GM18526 (cell line): ENCODE data around the gene OTOGL.

ENCODE experiments used
- POLR2A ChIP-seq: IDR thresholded peaks from 3 replicates; pipeline ENCODE4 v1.6.1; 2011; ENCODE audit not compliant: insufficient read length; ENCODE audit errors: extremely low read depth

OTOGL gene

GRCh38 chr12:80195074-80195726 lies 95.9 kb downstream of the OTOGL start:
- no peak for TF ChIP-seq POLR2A

GRCh38 chr12:80195737-80196136 lies 96.4 kb downstream of the OTOGL start:
- TF ChIP-seq POLR2A = no peak

GRCh38 chr12:80196419-80196818 lies 97.1 kb downstream of the OTOGL start:
- no peak for TF ChIP-seq POLR2A

DNA sequence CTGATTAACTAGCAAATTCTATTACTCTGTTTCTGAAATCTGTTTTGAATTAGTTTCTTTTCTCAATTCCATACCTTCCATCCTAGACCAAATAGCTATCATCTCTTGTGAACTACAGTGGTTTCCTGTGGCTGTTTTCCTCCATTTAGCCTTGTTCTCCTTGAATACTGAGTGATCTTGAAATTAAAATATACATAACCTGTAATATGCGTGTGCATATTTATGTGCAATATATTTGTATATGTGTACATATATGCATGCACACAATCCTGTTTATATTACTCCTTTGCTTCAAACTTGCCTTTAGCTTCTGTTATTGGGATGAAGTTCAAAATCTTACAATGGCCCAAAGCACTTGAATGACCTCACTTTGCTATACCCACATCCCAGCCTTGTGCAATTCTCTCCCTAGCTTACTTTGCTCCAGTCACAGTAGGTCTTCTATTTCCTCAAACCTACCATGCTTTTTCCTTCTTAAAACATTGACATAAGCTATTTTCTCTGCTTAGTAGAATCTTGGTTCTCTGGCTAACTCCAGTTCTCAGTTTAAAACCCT lies 99.5 kb downstream of the OTOGL start:
- no peak for TF ChIP-seq POLR2A

GRCh38 chr12:80199931-80200330 lies 100.6 kb downstream of the OTOGL start:
- no peak for TF ChIP-seq POLR2A

DNA sequence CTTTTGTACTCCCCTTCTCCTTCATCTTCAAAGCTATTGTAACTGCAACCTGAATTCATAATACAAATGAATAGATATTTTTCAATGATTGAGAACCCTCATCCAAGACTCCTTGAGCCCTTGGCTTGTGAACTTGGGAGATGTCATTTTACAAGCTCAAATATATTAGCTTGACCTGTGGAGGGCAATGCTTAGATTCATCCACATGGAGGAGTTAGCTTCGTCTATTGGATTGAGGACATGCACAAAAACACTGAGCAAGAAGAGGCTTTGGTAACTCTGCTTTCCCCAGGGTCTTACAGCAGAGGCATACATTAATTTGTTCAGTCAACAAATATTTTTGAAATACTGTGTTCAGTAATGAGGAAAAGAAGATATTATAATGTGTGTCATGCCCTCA lies 101.1 kb downstream of the OTOGL start:
- TF ChIP-seq POLR2A = no peak

DNA sequence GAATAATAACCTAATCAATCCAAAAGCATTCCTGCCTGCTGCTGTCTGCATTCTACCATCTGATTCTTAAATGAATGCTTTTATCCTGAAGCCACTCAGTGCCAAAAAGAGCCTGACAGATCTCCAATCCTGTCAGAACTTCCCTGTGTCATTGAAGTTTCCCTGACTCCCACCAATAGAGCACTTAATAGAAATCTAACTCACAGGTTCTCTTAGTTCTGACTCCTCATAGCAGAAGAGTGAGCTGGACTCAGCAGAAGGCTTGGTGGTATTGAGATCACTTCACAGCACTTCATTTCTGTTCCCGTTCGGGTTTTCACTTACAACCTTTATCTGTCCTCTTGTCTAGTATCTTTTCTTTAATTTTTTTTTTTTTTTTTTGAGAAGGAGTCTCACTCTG lies 102.6 kb downstream of the OTOGL start:
- TF ChIP-seq POLR2A = no peak

- no peak for TF ChIP-seq POLR2A
Measured at GRCh38 chr12:80205960-80206359, 106.6 kb downstream of the OTOGL start.

GRCh38 chr12:80208071-80208470 lies 108.7 kb downstream of the OTOGL start:
- TF ChIP-seq POLR2A = no peak

GRCh38 chr12:80211671-80212070 lies 112.3 kb downstream of the OTOGL start:
- TF ChIP-seq POLR2A = no peak

DNA sequence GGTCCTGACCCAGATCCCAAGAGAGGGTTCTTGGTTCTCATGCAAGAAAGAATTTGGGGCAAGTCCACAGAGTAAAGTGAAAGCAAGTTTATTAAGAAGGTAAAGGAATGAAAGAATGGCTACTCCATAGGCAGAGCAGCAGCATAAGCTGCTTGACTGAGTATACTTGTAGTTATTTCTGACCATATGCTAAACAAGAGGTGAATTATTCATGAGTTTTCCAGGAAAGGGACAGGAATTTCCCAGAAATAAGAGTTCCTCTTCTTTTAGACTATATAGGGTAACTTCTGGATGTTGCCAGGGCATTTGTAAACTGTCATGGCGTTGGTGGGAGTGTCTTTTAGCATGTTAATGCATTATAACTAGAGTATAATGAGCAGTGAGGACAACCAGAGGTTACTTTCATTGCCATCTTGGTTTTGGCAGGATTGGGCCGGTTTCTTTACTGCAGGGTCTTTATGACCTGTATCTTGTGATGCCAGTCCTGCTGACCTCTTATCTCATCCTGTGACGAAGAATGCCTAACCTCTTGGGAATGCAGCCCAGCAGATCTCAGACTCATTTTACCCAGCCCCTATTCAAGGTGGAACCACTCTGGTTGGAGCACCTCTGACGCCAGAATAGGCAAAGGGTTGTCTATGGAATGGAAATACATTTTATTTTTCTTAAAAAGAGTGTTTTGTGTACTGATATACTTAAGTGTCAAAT lies 113.8 kb downstream of the OTOGL start:
- no peak for TF ChIP-seq POLR2A

DNA sequence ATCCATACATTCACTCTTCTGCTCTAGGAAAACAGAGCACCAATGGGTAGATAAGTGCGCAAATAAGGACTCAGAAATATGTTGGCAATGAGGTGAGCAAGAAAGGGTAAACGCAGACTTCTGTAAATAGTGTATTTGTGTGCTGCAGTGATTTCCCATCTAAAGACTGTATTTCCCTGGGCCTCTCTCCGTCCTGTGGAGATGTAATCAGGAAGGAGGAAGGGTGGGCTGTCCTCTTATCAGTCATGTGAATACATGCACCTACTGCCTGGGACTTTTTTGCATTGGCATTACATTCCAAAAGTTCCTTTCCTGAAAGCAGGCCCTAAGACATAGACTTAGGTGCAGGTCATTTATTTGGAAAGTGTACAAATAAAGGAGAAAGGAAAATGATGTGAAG lies 114.5 kb downstream of the OTOGL start:
- TF ChIP-seq POLR2A = no peak

DNA sequence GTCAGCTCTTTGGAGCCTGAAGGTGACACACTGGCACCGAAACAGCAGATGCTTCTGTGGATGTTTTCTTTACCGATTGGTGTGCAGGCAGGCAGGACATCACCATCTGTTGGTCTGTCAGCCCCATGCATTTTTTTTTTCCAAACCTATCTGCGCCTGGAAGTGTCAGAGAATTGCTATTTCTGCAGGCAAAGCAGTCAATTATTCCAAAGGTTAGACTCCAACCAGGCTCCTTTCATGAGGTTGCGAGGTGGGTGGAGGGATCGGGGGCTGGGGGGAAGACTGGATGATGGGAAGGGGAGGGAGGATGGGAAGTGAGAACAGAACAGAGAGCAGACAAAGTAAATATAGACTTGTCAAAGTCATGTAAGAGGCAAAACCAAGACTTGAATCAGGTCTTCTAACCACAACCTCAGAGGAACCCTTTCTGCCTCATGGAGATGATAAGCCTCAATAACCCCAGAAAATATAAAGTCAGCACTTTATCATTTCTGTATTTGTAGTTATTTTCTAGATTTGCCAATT lies 117.7 kb downstream of the OTOGL start:
- no peak for TF ChIP-seq POLR2A

DNA sequence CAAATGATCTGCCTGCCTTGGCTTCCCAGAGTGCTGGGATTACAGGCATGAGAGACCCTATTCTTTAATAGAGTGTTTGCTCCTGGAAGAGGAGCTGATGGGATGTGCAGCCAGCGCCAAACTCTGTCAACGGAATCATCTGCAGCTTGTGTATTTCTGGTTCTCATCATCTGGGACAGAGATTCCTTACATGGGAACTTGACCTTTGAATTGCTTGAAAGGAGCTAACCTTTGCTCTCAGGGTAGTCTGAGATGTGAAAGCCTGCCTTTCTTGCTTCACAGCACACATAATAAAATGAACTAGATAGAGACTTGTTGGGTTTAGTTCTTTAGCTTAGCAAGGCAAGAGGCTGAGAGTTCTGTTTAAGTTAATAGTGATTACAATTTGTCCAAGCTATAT lies 120.0 kb downstream of the OTOGL start:
- TF ChIP-seq POLR2A = no peak

GRCh38 chr12:80222261-80222660 lies 122.9 kb downstream of the OTOGL start:
- TF ChIP-seq POLR2A = no peak

DNA sequence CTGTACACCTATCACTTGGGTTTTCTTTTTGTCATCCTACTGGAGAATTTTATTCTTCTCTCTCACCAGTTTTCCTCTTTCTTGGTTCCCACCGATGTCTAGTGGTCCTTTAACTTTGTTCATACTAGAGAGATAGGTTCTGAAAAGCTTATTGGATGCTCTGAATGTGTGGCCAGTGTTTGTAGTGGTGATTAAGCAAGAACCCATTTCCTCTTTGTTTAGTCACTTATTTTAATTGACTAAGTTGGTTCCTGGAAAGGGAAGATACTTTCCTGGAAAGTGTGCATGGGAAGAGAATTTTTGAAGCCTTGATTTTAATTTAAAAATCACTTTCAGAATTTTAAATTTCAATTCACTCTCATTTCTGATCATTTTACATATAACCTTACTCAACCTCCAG lies 127.2 kb downstream of the OTOGL start:
- TF ChIP-seq POLR2A = no peak
